Measurements from ENCODE around the gene TTC19.

GRCh38 chr17:16046966-16047365 lies 47.3 kb downstream of the TTC19 start:
- no peak for TF ChIP-seq POLR2A (IDR thresholded peaks at IDR 0.05; ENCODE audit: low read depth, low read length)
- TF ChIP-seq TAF1 (IDR thresholded peaks at IDR 0.05; ENCODE audit: low read depth, low read length): no peak
- no peak for TF ChIP-seq SPI1 (IDR thresholded peaks at IDR 0.05; ENCODE audit: low read depth, low read length)
- no peak for TF ChIP-seq POLR2AphosphoS5 (IDR thresholded peaks at IDR 0.05; ENCODE audit: low read depth, low read length)

All from GM12891 (cell line).